GM19463 (cell line): ENCODE data around the gene CRYBG1.

Experiments
- ATAC-seq: cut with Tn5 transposase; IDR thresholded peaks from one replicate; pipeline ENCODE4 v1.9.1; 2021; ENCODE audit warnings: mild to moderate bottlenecking, moderate library complexity; ENCODE audit not compliant: unreplicated experiment

CRYBG1 gene

GRCh38 chr6:106360410-106360988, at the start of gene CRYBG1:
CRYBG1 (plus strand) TSS chr6:106360717; CDS start chr6:106360909, 192 bp downstream.
- ATAC-seq, result peak; percentile 73

GRCh38 chr6:106315765-106316374, 44.6 kb upstream of the CRYBG1 start:
- ATAC-seq, result no peak

- peak; percentile 53 for ATAC-seq
These were observed 44.1 kb upstream of the CRYBG1 start for GRCh38 chr6:106316375-106316766.

- no peak for ATAC-seq
These were observed 42.5 kb upstream of the CRYBG1 start for GRCh38 chr6:106318061-106318460.

GRCh38 chr6:106318851-106319250, 41.7 kb upstream of the CRYBG1 start:
- no peak for ATAC-seq

GRCh38 chr6:106321940-106322339, 38.6 kb upstream of the CRYBG1 start:
- ATAC-seq, result no peak

- no peak for ATAC-seq
These were observed 35.7 kb upstream of the CRYBG1 start for GRCh38 chr6:106324726-106325335.

- peak; percentile 95 for ATAC-seq
These were observed 35.0 kb upstream of the CRYBG1 start, which contains the start of gene ATG5 for GRCh38 chr6:106325336-106326178. ATG5 (minus strand) TSS chr6:106325760; CDS start chr6:106316208, 9,552 bp downstream.

GRCh38 chr6:106334646-106335448, 25.7 kb upstream of the CRYBG1 start:
- no peak for ATAC-seq

- peak; percentile 62 for ATAC-seq
These were observed 21.0 kb upstream of the CRYBG1 start for GRCh38 chr6:106339334-106340029.

GRCh38 chr6:106347219-106347618, 13.3 kb upstream of the CRYBG1 start:
- no peak for ATAC-seq

GRCh38 chr6:106356378-106356777, 4.1 kb upstream of the CRYBG1 start:
- ATAC-seq, result no peak

- ATAC-seq, result no peak
These were observed 533 bp upstream of the CRYBG1 start for GRCh38 chr6:106359959-106360409.

- peak; percentile 42 for ATAC-seq
These were observed 493 bp downstream of the CRYBG1 start for GRCh38 chr6:106360989-106361430.

- ATAC-seq, result no peak
These were observed 3.1 kb downstream of the CRYBG1 start for GRCh38 chr6:106363401-106364138.

GRCh38 chr6:106369739-106370138, 9.2 kb downstream of the CRYBG1 start:
- no peak for ATAC-seq

- no peak for ATAC-seq
These were observed 10.1 kb downstream of the CRYBG1 start for GRCh38 chr6:106370639-106371038.

- no peak for ATAC-seq
These were observed 12.5 kb downstream of the CRYBG1 start for GRCh38 chr6:106372838-106373501.
